GM12801 (cell line): ENCODE measurements around the gene TNS3.

Source experiments
- TF ChIP-seq, protein P1 (sequence below): IDR thresholded peaks from one replicate; pipeline ENCODE4 v1.5.1; 2011; ENCODE audit warnings: control low read depth; ENCODE audit not compliant: insufficient read length; ENCODE audit errors: extremely low read depth

TNS3 gene

DNA sequence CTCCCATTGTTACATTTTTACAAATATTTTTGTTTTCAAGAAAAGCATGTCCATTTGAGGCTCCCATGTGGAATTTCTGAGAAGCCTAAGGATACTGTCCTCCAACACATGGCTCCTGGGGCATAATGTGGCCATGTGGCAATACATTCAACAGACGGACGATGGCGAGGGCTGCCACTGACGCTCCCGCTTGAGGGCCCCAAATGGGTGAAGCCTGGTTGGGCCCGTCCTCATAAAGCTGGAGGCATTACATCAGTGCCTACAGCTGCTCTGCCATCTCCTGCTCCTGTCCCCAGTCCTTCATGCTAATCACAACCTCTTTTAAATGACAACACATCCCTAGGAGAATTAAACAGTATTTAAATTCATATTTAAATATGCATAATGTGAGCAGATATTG lies 246.8 kb downstream of the TNS3 start:
- TF ChIP-seq, protein P1, sequence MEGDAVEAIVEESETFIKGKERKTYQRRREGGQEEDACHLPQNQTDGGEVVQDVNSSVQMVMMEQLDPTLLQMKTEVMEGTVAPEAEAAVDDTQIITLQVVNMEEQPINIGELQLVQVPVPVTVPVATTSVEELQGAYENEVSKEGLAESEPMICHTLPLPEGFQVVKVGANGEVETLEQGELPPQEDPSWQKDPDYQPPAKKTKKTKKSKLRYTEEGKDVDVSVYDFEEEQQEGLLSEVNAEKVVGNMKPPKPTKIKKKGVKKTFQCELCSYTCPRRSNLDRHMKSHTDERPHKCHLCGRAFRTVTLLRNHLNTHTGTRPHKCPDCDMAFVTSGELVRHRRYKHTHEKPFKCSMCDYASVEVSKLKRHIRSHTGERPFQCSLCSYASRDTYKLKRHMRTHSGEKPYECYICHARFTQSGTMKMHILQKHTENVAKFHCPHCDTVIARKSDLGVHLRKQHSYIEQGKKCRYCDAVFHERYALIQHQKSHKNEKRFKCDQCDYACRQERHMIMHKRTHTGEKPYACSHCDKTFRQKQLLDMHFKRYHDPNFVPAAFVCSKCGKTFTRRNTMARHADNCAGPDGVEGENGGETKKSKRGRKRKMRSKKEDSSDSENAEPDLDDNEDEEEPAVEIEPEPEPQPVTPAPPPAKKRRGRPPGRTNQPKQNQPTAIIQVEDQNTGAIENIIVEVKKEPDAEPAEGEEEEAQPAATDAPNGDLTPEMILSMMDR = no peak

DNA sequence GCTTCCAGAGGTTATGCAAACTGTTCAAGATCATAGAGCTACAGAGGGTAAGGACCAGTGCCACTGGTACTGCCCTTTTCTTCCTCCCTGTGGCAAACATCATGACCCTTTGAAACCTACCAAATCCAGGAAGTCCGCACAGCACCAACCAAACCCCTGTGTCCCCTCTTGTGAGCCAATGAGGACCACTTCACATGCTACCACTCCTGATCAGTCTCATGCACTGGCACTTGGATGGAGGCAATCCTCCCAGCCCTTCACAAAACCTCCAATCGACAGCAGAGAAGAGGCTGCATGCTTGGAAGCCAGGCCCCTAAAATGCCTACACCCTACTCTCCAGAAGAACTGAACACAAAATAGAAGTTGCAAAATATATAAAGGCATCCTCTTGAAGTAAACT lies 248.0 kb downstream of the TNS3 start:
- TF ChIP-seq, protein P1 = no peak

DNA sequence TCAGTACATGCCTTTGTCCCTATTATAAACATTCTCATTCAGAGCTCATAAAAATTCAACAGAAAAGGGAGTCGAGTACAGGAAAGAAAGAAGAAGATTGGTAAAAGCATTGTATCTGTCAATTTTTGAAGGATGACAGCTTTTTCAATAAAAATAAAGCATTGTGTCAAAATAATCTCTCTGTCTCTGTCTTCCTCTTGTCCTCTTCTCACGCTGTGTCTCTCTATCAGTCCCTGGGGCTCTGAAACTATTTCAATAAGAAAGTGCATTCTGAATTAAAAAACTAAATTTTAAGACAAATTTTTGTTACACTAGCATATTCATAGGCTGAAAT lies 248.4 kb downstream of the TNS3 start:
- TF ChIP-seq, protein P1 = no peak

DNA sequence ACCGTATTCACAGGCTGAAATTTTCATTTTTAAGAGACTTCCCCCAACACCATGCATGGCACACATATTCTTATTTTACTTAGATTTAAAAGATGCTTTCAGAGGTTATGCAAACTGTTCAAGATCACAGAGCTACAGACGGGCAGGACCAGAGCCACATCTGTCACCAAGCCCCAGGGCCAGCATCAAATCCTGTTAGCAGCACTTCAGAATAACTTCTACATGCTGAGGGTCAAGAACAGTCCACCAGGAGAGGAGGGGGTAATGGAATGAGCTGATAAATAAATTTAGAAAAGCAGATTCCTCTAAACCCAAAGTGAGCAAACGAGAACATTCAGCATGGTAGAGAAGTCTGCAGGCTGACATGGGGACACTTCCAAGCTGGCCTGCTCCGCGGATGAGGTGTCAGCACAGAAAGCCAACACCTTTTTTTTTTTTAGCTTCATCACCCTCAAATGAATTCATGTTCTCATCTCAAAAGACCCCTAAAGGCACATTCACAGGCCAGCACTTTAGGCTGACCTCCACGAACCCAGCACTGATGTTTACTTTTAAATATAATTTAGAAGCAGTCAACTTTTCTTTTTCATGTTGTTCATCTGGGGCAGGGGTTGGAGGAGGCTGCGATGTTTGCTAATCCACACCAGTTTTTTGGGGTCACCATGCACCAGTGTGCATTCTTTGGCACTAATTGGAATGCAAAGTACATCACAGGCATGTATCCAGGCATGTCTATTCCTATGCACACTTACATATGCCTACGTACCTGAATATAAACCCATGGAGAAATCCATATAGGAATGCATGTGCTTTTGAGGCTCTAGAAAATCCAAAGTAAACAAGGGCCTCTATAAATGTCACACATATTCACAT lies 249.0 kb downstream of the TNS3 start:
- TF ChIP-seq, protein P1 = no peak

DNA sequence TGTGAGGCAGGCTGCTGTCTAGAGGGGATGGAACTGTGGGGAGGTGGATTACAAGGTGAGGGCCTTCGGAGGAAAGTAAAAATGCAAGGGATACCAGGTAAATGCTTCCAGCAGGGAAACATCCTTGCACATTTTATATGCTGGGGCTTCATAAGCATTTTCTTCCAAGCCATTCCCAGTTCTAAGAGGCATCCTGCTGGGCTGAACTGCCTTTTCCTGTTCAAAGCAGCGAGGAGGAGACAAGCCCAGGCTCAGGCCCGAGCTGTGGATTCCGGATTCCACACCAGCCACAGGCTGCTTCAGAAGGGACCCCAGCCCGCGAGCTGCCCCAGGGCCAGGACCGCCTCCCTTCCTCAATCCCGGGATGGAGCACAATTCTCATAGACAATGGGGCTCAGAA lies 249.7 kb downstream of the TNS3 start:
- TF ChIP-seq, protein P1 = no peak

DNA sequence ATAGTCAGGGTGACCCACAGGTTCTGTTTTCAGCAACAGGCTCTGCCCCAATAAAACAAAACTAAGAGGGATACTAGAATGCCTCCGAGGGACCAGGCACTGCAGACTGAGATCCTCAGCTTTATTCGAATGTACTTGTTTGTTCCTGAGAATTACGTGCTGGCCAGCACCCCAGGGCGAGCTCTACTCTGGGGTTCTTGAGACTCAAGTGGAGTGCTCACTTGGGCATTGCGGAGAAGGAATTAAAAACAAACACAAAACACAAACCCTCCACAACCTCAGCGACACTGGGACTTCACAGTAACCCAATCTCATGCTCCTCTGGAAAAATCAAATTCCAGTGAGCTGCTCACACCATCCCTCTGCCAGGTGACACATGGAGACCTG lies 250.7 kb downstream of the TNS3 start:
- TF ChIP-seq, protein P1 = no peak

DNA sequence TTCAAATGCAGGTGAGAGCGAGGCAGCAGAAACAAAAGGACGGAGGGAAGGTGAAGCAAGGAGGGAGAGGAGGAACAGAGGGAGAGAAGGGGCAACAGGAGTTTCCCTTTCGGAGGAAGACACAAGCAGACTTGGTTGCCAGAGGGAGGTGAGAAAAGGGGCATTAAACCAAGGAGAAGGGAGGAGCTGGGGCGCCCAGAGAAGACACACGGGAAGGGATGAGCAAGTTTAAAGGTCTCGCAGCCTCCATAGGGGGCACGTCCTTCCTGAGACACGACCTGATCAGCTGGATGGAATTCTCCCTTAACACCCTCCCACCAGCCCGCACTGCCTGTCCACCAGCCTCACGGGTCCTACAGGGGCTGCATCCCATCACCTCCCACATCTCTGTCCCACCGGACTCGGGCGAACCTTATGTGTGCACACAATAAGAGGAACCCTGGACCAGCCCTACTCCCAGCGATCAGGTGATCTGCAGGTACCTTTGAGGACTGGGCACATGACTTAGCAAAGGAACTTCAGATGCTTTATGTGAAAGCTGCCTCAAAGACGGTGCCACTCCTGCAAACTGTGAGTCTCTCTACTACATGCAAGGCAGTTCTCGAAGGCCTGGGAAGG lies 251.2 kb downstream of the TNS3 start:
- TF ChIP-seq, protein P1 = no peak
